Fibroblast of skin of abdomen (primary cell): Measurements from ENCODE around the gene SPINT4. TPM values are rescaled to one million over a fixed set of nuclear protein-coding genes. Genes with fewer than 3 reads are reported as not detected.
"Not testable (repeated sequence)": the region's sequence is repeated elsewhere in the genome, so short reads cannot be mapped to it uniquely, and the experiment has no call there.

ENCODE experiments used
- DNase-seq: peaks from one replicate; pipeline ENCODE4 v3.0.0-alpha.2; 2013
- polyA plus RNA-seq, 2 experiments: library from polyadenylated mRNA; unstranded; fragments of 120-200 nt; gene quantifications; one replicate each; pipeline ENCODE4 v1.2.1, GENCODE V29; 2013; ENCODE audit not compliant: insufficient read length in 2 of 2

Gene SPINT4
- not detected for polyA plus RNA-seq (2013, experiment 1 of 2; ENCODE audit: insufficient read length)
- not detected for polyA plus RNA-seq (2013, experiment 2 of 2; ENCODE audit: insufficient read length)

DNA sequence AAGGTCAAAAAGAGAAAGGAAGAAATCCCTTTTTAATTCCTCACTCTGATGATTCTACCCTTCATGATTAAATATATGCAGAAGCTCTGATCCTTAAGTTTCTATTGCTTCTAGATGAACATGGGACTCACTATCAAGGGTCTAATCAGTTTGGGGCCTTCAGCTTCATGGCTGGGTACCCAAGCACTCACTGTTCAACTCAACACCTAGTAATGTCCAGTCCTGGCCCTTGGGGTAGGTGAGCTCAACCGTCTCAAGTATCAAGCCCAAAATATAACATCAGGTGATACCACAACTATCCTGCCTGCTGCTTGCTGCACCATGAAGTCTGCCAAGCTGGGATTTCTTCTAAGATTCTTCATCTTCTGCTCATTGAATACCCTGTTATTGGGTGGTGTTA lies at the start of gene SPINT4:
SPINT4 (plus strand) TSS at position 301 of the 400 bp plus-strand sequence; CDS start at position 322, 21 bp downstream.
- DNase-seq, result no peak

DNA sequence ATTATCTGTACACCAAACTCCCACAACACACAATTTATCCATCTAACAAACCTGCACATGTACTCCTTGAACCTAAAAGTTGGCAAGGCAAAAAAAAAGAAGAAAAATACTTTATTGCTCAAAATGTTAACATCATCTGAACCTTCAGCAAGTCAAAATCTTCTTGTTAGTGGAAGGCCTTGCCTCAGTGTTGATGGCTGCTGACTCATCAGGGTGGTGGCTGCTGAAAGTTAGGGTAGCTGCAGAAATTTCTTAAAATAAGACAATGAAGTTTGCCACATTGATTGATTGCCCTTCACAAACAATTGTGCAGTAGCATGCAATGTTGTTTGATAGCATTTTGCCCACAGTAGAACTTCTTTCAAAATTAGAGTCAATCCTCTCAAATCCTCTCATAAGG lies 49.4 kb upstream of the SPINT4 start:
- DNase-seq, result no peak

DNA sequence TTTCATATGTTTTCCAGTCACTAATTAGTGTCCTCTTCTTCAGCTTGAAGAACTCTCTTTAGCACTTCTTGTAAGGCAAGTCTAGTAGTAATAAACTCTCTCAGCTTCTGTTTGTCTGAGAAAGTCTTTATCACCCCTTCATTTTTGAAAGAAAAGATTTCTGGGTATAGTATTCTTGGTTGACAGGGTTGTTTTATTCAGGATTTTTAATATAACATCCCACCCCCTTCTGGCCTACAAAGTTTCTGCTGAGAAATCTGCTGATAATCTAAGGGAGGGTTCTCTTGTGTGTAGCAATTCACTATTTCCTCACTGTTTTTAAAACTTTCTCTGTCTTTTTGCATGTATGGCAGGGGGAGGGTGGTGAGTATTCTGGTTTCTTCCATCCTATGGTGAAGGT lies 42.5 kb upstream of the SPINT4 start:
- DNase-seq, result no peak

DNA sequence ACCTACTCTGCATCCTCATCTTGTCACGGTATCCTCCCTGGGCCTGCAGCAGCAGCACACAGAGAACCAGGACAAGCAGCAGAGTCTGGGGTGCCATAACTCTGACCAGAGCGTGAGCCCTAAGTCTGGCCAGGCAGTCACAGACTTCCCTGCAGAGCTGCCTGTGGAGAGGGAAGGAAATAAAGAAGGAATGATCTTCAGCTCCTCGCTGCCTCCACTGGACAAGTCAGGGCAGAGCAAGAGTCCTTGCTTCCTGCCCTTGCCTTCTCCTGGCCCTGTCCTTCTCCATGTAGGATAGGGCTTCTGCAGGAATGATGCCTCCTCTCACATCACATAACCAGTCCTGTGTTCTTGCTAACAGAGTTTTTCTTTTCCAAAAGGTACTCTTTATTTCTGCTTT lies 36.3 kb upstream of the SPINT4 start:
- no peak for DNase-seq

DNA sequence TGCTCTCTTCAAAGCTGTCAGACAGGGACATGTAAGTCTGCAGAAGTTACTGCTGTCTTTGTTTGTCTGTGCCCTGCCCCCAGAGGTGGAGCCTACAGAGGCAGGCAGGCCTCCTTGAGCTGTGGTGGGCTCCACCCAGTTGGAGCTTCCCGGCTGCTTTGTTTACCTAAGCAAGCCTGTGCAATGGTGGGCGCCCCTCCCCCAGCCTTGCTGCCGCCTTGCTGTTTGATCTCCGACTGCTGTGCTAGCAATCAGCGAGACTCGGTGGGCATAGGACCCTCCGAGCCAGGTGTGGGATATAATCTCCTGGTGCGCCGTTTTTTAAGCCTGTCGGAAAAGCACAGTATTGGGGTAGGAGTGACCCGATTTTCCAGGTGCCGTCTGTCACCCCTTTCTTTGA lies 28.8 kb upstream of the SPINT4 start:
- not testable (repeated sequence) for DNase-seq

DNA sequence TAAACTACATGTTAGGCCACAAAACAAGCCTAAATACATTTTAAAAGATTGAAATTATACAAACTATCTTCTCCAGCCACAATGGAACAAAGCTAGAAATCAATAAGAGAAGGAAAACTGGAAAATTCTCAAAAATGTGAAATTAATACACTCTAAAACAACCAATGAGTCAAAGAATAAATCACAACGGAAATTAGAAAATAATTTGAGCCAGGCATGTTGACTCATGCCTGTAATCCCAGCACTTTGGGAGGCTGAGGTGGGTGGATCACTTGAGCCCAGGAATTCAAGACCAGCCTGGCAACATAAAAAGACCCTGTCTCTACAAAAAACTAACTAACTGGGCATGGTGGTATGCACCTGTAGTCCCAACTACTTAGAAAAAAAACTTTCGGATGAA lies 26.7 kb upstream of the SPINT4 start:
- DNase-seq, result no peak

DNA sequence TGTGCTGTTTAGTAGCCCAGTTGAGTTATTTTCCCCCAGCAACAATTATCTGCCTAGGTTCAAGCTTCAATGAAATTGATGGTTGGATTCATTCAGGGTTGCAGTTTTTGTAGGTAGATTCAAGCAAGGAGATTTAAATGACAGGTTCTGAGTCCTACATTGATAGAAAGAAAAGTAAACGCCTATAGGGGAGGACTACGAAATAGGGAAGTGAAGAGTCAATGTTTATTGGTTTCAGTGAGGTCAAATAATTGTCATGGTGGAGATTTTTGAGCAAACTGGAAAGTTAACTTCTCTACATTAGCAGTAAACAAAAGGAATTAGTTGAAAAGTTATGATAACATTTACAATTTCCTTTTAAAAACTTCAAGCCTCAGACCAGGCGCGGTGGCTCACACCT lies 21.0 kb upstream of the SPINT4 start:
- no peak for DNase-seq

DNA sequence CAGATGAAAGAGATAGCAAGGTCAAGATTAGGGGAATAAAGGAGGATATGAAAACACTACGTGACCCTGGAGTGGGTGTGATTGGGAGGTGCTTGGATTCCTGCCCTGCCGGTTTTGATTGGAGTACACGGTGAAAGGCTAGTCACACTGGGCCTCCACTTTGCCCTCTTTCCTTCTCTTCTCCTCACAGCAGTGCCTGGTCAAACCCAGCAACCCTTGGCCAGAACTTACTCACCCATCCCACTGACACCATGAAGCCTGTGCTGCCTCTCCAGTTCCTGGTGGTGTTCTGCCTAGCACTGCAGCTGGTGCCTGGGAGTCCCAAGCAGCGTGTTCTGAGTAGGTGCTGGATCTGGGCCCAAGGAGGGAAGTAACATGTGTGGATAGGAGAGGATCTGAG lies 20.3 kb upstream of the SPINT4 start, which contains the start of gene WFDC13:
WFDC13 (plus strand) TSS at position 166 of the 400 bp plus-strand sequence; CDS start at position 252, 86 bp downstream.
- DNase-seq, result no peak

DNA sequence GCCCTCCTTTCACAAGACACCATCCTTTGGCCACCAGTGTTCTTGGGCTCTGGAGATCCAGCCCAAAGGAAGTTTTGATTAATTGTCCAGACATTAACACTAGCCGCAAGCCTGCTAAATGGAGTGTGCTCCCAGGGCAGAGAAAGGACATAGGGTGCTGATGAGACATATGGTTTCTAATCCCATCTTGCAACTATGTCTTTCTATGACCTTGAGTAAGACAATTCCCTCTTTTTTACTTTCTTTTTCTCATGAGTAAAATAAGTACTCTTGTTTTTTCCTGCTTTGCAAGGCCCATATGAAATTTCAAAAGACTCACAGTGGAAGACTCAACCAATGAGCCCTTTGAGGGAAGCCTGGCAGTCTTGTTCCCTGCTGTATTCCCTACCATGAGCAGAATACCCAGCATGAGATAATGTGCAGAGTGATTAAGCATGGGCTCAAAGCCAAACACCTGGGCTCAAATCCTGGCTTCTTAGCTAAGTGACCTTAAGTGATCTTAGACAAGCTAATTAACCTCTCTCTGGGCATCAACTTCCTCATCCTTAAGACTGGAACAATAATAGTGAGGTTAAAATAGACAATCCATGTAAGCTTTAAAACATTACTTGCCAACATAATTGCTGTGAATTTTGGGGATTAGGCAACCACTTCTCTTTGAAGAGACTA lies 17.0 kb upstream of the SPINT4 start, which contains the start of gene WFDC10B:
WFDC10B (minus strand) TSS at position 51 of the 669 bp plus-strand sequence. CDS start 19,027 bp downstream, outside the sequence.
- DNase-seq, result no peak

DNA sequence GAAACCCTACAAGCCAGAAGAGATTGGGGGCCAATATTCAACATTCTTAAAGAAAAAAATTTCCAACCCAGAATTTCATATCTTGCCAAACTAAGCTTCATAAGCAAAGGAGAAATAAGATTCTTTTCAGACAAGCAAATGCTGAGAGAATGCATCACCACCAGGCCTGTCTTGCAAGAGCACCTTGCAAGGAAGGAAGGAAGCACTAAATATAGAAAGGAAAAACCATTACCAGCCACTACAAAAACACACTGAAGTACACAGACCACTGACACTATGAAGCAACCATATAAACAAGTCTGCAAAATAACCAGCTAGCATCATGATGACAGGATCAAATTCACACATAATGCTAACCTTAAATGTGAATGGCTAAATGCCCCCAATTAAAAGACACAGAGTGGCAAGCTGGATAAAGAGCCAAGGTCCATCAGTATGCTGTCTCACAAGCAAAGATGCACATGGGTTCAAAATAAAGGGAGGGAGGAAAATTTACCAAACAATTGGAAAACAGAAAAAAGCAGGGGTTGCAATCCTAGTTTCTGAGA lies 5.9 kb upstream of the SPINT4 start:
- not testable (repeated sequence) for DNase-seq

DNA sequence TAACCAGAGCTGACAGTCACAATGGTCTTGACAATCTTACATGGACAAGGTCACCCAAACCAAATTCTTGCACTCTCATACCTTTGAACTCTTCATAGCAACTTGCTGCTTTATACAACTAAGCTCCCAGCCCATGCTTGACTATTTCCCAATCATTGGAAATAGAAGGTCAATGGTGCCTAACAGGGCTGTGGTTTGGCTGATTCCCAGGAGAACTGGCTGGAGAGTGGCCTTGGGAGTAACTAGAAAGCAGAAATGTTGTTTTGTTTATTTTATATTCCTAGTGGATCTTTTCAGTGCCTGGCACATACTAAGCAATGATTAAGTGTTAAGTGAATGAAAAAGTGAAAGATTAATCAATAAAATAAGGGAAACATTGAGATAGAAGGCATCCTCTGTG lies 3.0 kb downstream of the SPINT4 start:
- DNase-seq, result no peak

DNA sequence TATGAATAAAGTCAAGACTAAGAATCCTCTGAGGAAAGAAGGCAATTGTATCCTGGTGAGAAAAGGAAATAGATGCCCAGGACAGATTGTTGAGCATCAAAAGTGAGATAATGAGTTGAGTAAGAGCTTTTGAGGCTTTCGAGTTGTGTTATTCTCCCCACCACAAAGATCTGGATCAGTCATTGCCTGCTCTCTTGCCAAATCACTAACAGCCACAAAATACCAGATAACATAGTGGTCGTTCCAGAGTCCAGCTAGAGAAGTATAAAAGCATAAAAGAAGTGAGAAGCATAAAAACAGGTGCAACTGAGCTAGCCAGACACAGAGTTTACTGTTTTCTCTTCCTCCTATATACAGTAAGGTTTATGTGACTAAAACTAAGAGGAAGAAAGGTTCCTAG lies 4.9 kb downstream of the SPINT4 start:
- DNase-seq, result no peak

DNA sequence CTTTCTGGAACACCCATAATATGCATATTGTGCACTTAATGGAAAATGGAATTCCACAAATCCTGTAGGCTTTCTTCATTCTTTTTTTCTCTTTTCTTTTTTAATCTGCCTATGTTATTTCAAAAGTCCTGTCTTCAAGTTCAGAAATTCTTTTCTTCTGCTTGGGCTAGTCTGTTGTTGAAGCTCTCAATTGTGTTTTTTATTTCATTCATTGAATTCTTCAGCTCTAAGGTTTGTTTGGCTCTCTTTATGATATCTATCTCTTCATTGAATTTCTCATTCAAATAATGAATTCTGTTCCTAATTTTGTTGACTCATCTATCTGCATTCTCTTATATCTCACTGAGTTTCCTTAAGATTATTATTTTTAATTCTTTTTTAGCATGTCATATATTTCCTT lies 10.1 kb downstream of the SPINT4 start:
- DNase-seq, result no peak

DNA sequence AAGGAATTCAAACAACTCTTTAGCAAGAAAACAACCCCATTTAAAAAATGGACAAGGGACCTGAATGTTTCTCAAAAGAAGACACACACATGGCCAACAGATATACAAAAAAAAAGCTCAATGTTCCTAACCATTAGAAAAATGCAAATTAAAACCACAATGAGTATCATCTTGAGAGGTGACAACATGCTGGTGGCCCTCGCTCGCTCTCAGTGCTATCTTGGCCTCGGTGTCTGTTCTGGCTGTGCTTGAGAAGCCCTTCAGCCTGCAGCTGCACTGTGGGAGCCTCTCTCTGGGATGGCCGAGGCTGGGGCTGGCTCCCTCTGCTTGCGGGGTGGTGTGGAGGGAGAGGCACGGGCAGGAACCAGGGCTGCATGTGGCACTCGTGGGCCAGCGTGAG lies 13.4 kb downstream of the SPINT4 start:
- no peak for DNase-seq

DNA sequence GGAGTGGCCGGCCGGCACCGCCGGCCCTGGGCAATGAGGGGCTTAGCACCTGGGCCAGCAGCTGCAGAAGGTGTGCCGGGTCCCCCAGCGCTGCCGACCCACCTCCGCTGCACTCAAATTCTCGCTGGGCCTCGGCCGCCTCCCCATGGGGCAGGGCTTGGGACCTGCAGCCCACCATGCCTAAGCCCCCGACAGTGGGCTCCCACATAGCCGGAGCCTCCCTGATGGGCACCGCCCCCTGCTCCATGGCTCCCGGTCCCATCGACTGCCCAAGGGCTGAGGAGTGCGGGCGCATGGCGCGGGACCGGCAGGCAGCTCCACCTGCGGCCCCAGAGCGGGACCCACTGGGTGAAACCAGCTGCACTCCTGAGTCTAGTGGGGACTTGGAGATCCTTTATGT lies 13.8 kb downstream of the SPINT4 start:
- no peak for DNase-seq

DNA sequence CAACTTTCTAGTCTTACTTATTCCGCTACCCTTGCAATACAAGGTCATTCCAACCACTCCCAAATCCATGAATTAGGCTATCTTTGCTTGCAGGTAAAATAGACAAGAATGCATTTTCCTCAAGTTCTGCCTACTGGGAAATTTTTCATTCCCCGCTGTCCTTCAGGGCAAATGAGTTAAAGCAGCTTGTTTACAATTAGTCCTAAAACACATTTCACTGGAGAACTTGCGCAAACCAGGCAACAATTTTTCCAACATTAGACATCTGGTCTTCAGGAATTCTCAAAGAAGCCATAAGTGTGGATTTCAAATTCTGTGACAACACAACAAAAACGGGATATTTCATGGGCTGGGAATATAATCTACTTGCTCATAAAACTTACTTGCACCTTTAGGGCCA lies 20.4 kb downstream of the SPINT4 start:
- no peak for DNase-seq

DNA sequence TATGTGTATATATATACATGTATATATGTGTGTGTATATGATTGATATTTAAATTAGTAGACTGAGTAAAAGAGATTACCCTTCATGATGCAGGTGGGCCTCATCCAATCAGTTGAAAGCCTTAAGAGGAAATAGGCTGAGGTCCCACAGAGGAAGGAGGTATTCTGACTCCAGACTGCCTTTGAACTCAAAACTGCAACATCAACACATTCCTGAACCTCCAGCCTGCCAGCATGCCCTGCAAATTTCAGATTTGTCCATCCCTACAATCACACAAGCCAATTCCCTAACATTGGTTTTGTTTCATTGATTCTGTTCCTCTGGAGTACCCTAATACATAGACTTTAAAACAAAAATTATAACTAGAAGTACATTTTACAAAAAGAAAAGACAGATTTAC lies 22.9 kb downstream of the SPINT4 start:
- no peak for DNase-seq

DNA sequence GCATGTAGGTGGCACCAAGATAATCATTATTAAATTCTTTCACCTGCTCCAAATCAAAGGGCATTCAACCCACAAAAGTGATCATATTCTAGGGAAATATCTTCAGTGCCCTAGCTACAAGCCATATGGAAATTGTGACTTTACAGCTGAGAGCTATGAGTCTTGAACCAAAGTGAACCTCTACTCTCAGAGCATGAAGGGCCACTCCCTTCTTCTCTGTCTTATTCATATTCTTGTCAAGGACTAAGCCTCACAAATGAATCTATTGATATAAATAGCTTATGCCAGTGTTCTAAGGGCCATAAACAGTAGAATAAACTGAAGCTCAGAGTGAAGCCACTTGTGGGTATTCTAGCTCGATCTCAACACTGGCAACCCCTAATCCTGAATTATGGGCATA lies 29.6 kb downstream of the SPINT4 start:
- DNase-seq, result no peak

DNA sequence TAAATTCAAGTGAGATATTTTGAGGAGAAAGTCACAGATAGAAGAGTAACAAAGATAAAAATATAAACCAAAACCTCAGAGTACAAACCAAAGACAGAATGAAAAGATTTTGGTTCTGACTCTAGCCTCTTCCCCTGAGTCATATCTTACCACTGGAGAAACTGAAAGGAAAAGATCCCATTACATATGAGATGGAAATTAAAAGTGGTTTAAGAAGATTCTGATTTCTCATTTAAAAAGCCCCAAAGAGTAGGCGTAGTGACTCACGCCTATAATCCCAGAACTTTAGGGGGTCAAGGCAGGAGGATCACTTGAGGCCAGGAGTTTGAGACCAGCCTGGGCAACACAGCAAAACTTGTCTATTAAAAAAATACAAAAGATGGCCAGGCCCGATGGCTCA lies 30.6 kb downstream of the SPINT4 start:
- no peak for DNase-seq

DNA sequence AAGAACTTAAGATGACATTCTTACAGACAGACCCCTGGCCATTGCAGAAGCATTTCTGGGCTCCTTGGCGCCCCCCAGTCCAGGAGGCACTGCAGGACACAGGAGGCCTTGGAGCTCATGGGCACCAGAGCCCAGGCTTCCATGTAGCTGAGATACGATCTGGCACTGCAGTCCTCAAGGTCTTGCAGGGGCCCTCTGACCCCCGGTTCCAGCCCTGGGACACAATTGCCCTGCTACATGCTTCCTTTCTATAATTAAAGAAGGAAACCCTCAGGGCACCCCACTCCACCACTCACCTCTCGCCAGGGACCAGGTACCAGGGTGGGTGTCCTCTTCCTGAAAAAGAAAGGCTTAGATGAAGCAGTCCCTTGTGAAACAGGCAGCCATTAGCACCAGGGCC lies 35.9 kb downstream of the SPINT4 start:
- DNase-seq, result no peak

DNA sequence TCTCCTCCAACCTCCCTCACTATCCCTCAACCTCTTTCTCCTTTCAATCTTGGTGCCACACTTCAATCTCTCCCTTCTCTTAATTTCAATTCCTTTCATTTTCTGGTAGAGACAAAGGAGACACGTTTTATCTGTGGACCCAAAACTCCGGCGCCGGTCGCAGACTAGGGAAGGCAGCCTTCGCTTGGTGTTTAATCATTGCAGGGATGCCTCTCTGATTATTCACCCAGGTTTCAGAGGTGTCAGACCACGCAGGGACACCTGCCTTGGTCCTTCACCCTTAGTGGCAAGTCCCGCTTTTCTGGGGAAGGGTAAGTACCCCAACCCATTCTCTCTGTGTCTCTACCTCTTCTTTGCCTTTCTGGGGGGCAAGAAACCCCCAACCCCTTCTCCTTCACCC lies 37.8 kb downstream of the SPINT4 start:
- not testable (repeated sequence) for DNase-seq

DNA sequence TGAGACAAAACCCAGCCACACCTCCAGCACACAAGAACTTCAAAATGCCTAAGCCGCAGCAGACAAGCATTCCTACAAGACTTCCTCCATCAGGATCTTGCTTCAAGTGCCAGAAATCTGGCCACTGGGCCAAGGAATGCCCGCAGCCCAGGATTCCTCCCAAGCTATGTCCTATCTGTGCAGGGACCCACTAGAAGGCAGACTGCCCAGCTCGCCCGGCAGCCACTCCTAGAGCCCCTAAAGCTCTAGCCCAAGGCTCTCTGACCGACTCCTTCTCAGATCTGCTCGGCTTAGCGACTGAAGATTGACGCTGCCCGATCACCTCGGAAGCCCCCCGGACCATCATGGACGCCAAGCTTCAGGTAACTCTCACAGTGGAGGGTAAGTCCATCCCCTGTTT lies 39.8 kb downstream of the SPINT4 start:
- DNase-seq, result not testable (repeated sequence)

DNA sequence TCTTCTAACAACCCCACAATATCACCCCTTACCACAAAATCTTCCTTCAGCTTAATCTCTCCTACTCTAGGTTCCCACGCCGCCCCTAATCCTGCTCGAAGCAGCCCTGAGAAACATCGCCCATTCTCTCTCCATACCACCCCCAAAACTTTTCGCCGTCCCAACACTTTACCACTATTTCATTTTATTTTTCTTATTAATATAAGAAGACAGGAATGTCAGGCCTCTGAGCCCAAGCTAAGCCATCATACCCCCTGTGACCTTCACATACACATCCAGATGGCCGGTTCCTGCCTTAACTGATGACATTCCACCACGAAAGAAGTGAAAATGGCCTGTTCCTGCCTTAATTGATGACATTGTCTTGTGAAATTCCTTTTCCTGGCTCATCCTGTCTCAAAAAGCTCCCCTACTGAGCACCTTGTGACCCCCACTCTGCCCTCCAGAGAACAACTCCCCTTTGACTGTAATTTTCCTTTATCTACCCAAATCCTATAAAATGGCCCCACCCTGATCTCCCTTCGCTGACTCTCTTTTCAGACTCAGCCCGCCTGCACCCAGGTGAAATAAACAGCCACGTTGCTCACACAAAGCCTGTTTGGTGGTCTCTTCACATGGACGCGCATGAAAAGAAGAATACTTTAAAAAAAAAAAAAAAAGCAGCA lies 42.6 kb downstream of the SPINT4 start:
- not testable (repeated sequence) for DNase-seq
